ENCODE data around the gene SOWAHA.

DNA sequence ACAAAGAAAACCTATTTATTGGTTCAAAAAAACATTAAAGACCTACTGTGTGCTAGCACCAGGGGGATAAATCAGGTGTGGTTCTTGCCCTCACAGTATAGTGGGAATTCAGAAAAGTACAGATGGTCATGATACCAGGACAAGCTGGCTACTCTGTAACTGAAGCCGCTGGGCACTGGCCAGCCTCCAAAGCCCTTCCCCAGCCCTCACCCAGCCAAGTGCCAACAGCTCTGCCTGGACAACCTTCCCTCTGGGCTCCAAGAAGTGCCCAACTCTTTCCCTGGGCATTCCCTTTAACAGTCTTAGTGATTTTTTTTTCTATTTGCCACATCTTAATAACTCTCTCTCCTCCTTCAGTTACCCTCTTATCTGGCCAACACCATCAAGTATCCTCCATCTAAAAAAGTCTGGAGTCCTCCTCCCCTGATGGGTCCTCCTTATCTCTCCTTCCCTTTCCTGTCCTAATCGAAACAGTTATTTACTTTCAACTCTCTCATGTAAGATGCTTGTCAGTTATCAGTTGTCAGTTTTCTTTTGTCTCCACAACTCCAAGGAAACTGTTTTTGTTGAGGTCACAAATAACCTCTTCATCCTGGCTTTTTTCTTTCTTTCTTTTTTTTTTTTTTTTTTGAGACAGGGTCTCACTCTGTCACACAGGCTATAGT is 22.8 kb upstream of the SOWAHA start:
- TF ChIP-seq, protein P1, sequence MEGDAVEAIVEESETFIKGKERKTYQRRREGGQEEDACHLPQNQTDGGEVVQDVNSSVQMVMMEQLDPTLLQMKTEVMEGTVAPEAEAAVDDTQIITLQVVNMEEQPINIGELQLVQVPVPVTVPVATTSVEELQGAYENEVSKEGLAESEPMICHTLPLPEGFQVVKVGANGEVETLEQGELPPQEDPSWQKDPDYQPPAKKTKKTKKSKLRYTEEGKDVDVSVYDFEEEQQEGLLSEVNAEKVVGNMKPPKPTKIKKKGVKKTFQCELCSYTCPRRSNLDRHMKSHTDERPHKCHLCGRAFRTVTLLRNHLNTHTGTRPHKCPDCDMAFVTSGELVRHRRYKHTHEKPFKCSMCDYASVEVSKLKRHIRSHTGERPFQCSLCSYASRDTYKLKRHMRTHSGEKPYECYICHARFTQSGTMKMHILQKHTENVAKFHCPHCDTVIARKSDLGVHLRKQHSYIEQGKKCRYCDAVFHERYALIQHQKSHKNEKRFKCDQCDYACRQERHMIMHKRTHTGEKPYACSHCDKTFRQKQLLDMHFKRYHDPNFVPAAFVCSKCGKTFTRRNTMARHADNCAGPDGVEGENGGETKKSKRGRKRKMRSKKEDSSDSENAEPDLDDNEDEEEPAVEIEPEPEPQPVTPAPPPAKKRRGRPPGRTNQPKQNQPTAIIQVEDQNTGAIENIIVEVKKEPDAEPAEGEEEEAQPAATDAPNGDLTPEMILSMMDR (IDR thresholded peaks at IDR 0.05), result no peak
- no peak for TF ChIP-seq POLR2A (IDR thresholded peaks at IDR 0.05)

All from heart left ventricle (tissue), 13 donors.